NCI-H1048 (cell line): ENCODE results near the gene HIC1.

Experiments
- DNase-seq: peaks from one replicate; lab custom pipeline; 2025; lab: John Stamatoyannopoulos, UW

Gene HIC1

GRCh38 chr17:2102931-2103809 is 48.3 kb downstream of the HIC1 start:
- DNase-seq, result no peak

- DNase-seq, result no peak
These were observed 50.8 kb downstream of the HIC1 start for GRCh38 chr17:2105663-2106062.

- DNase-seq, result no peak
These were observed 51.5 kb downstream of the HIC1 start for GRCh38 chr17:2106308-2106955.

- no peak for DNase-seq
These were observed 52.1 kb downstream of the HIC1 start for GRCh38 chr17:2107050-2107449.

- DNase-seq, result no peak
These were observed 52.6 kb downstream of the HIC1 start for GRCh38 chr17:2107506-2107905.

- DNase-seq, result no peak
These were observed 53.3 kb downstream of the HIC1 start for GRCh38 chr17:2108170-2108569.

GRCh38 chr17:2110436-2110835 is 55.5 kb downstream of the HIC1 start:
- DNase-seq, result no peak

- DNase-seq, result no peak
These were observed 56.8 kb downstream of the HIC1 start for GRCh38 chr17:2111691-2112090.
